Ecto neural progenitor cell (in vitro differentiated cells): ENCODE results near the gene ATOH8.

Experiments used
- DNase-seq: peaks from one replicate; pipeline ENCODE4 v3.0.0-alpha.2; 2018; ENCODE audit warnings: low spot score

Gene ATOH8

DNA sequence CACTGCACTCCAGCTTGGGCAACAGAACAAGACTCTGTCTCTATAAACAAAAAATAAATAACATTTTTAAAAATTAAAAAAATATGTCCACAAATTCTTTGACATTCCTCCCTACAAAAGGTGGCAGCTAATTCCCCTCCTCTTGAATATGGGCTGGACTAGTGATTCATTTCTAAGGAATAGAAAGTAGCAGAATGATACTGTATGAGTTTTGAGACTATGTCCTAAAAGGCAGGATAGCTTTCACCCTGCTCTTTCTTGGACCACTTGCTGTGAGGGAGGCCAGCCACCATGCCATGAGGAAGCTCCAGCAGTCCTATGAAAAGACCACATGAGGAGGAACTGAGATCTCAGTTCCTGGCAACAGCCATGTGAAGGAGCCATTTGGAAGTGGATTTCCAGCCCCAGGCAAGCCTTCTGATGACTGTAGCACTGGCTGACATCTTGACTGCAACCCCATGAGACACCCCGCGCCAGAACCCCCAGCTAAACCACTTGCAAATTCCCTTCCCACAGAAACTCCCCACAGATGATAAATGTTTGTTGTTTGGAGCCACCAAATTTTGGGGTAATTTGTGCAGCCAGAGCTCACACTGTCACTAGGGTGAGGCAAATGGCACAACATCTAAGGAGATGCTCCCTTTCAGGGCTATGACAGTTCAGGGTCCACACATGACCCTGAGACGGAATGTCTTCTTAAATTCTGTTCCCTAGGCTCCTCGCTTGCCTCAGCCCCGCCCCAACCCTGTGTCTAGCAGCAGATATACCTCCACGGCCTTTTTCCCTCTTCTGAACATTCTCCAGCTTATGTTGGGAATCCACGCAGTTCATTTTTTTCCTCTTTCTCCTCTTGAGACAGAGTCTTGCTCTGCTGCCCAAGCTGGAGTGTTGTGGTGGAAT is 17.1 kb upstream of the ATOH8 start:
- no peak for DNase-seq

DNA sequence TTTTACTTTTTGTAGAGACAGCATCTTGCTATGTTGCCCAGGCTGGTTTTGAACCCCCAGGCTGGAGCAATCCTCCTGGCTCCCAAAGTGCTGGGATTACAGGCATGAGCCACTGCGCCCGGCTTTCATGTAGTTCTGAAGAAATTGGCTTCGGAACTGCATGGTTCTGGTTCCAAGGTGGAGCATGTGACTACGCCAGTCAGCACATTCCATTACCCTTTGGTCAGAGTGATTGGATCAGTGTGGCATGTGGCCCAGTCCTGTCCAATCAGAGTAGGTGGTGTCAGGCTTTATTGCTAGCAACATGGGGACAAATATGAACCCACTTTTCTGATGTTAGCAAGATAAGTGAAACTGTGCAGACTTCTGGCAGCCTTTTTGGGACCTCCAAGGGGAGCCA is 16.3 kb upstream of the ATOH8 start:
- no peak for DNase-seq

DNA sequence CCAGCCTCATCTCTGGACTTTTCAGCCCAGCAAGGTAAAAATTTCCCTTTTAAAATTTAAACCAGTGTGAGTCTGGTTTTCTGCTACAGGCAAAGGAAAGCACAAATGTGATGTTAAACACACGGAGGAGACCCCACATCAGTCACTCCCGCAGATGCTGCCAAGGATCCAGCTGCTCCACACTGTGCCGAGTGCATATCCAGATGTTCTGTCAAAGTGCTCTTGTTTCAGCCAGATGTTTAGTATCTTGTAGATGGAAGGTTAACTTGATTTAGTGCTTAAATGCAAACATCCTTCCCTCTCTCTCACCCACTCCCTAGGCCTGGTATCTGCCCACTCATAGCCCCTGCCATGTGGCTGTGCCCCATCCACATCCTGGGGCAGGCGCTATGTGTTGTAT is 15.8 kb upstream of the ATOH8 start:
- no peak for DNase-seq

DNA sequence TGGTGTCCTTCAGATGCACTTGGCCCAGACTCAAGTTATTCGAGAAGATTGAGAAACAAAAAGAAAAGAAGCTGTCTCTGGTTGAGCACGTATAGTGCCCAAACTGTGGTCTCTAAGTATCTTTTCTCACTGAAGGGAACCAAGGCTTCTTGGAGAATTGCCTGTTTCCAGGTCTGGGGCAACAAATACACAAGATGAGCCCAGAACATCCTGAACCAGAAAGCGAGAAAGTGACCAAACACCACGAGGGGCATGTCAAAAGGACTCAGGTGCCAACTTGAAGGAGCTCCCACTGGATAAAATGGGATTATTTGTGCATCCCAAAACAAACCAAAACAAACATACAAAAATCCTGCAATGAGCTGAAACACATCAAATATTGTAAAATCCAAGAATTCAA is 13.6 kb upstream of the ATOH8 start:
- no peak for DNase-seq

DNA sequence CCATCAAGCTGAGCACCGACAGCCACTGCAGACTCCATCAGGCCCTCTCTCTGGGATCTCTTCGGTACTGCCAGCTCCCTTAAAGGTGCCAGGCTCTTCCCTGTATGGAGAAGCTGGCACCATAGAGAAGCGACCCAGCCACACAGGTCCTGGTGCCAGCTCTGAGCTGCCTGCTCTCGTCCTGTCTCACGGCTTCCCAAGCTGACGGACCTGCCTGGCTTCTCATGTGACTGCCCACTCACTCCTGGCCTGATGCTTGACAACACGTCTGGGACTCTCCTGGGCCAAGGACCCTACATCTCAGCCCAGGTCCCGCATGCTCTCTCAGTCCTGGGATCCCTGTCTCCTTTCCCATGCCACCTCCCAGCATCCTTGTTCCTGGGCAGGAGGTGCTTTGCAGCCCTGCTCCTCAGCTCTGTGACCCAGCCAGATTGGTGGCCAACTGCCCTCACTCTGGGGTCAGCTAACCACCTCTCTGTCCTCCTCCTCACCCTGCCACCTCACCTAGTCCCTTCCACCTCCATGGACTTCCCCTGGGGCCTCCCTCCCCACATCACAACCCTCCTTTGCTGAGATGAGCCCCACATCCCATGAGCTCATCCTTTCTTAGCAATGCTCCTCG is 12.5 kb upstream of the ATOH8 start:
- DNase-seq = no peak

DNA sequence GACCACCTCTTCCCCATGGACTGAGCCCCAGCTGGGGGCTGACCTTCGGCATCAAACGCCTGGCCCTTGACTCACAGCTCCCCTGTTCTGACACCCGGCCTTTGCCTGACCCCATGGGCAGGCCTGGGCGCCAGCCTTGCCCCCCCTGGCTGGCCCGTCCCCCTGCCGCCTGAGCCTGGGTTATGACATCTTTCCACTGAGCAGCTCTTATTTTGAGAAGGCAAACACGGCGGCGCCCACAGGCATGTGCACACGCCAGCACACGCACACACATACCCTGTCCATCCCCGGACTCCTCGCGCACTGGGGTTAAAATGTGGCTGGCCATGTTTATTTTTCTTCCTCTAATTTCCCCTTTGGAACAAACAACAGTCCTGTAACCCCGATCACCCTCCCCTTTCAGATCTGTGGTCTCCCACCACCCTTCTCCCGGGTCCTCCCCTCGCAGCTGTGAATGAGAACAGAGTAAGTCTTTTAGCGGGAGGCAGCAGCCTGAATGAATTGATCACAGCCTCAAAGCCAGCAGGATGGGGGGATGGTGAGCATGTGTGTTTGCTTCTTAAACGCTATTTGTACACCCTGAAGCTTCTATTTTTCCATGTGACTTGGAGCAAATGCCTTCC is 11.8 kb upstream of the ATOH8 start:
- DNase-seq = no peak

DNA sequence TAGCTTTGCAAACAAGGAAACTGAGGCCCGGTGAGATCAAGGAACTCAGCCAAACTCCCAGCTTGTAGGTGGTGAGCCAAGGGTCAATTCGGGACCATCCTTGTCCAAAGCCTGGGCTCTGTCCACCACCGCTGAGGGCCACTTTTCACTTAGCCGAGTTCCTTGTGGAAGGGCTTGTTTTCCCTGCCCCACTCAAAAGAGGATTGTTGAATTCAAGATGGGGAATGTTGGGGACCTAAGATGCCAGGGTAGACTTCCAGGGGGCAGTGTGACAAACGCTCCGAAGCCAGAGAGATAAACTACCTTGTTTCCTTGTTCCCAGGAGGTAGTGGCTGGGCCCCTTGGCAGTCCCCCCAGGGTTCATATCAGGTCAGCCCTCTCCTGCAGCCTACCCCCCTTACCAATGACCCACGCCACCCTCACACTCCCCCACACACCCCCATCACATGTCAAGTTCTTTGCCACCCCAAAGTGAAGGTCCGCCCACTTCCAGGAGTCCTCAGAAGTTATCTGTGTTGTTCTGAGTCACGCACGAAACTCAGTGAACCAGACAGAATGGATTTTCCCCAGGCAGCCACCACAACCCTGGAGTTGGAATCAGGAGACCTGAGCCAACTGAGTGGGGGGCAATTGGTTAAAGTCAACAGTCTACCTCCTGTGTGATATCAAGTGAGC is 10.3 kb upstream of the ATOH8 start:
- DNase-seq = no peak

DNA sequence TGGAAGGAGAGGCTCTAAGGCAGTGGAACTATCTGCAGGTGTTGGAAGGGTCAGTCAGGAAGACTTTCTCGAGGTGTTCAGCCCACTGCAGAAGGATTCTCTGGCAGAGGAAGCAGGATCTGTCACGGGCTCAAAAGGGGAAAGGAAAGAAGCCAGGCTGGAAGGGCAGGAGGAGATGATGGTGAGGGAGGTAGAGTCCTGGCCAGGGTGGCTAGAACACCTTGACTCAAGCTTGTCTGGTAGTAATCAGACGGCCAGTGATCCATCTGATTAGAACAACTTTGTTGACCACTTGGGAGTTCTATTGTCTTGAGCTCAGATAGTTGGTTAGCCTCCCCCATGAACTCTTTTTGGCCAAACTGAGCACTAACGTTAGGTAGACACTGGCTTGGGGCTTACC is 9.7 kb upstream of the ATOH8 start:
- DNase-seq = no peak

DNA sequence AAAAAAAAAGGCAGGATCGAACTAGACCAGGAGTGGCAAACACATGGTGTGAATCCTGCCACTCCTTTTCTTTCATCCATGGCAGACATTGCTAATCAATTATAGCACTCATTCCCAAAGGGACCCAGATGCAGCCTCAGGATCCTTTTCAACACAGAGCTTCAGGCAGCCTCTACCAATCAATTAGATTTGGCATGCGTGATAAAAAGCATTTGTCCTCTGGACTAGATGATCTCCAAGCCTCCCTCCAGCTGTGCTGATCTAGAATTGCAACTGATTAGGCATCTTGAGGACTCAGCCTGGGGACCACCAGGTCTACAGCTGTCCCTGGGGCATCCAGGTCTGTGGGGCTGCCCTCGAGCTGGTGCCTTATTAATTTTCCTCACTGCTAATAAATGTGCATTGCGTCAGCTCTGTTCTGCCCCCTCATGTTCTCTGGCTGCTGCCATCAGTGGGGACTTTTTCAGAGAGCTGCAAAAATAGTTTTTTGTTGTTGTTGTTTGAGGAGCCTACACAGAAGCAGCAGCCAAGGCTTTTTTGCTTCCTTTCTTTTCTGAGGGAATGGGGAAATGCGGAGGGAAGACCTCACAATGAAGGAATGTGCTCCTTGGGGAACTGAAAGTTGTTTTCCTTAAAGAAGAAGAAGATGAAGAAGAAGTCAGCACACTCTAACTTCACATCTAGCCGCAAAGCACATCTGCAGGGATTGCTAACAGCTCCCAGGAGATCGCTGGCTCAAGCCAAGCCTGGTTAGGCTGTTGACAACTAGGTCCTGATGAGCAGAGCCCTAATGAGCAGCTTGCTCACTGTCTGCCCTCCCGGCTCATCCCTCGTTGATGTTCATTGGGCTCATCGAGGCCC is 8.8 kb upstream of the ATOH8 start:
- no peak for DNase-seq

DNA sequence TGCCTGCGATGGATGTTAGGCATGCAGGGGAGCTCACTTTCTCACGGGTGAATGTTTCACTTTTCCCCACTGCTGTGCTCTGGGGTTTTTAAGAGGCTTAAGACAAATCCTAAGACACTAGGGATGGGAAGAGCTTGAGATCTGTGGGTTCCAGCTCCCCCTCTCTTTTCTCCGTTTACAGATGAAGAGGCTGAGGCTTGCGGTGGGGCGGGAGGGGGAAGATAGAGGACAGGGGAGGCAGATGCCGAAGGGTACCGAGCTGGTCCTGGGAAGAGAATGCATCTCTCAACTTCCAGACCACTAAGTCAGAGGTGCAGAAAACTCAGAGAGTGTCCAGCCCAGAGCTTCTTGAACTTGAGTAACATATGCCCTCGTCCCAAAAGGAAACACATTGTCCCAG is 8.2 kb upstream of the ATOH8 start:
- no peak for DNase-seq

DNA sequence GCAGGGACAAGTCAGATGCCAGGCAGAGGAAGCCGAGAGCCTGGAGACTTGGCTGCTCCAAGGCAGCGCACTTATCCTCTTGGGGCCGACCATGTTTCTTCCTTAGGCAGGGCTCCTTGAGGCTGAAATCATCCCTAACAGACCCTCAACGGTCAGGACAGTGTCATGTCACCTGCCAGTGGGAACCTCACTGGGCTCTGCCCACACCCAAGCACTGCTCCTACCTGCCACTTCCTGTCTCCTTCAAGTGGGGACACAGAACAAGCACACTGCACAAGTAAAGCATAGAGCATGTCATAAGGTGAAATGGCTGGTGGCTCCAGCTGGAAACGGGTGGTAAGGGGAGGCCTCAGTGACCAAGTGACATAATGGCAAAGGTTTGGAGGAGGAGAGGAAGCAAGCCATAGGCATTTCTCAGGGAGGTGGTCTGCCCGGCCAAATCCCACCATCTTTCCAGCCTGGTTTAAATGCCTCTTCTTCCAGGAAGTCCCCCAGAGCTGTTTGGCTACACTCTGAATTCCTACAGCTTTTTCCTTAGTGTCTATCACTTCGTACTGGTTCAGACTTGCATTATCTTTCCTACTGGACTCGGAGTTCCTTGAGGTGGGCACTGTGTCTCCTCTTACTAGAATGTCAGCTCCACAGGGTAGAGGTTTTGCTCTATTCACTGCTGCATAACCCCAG is 7.3 kb upstream of the ATOH8 start:
- DNase-seq = no peak

DNA sequence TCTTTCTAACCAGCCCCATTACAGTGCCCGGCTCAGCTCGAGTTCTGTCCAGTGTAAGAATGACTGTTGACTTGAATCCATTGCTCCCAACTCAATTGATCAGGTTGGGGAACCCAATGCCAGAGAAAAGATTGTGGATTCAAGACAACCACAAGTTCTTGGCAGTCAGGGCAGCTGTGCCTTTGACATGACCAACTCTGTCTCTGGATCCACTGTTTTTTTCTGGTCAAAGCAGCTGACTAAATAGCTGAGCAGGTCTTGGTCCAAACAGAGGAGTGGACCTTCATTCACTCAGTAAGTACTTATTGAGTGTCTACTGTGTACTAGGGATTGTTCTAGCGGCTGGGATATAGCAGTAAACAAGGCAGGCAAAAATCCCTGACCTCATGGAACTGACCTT is 6.3 kb upstream of the ATOH8 start:
- no peak for DNase-seq

DNA sequence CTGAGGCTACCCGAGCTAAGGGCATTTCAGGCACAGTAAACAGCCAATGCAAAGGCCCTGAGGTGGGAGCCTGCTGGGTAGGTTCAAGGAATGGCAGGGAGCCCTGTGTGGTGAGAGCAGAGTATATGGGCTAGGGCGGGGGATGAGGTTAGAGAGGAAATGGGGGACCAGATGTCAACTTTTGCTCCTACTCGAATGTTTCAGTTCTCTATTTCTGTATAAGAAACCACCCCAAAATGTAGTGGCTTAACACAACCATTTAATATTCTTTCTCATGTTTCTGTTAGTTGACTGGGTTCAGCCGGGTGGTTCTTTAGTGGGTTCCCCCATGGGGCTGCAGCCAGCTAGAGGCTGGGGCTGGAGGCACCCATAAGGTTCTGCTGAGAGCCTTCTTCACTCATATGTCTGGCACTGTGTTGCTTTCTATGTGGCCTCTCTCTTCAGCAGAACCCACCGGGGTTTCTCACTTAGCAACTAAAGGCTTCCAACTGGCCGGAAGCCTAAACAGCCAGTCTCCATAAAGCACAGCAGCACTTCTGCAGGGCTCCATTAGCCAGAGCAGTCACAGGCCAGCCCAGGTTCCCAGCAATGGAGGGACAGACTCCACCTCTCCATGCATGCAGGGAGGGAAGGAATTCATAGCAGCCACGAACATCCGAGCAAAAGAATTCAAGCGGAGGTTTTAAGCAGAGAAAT is 5.6 kb upstream of the ATOH8 start:
- no peak for DNase-seq

DNA sequence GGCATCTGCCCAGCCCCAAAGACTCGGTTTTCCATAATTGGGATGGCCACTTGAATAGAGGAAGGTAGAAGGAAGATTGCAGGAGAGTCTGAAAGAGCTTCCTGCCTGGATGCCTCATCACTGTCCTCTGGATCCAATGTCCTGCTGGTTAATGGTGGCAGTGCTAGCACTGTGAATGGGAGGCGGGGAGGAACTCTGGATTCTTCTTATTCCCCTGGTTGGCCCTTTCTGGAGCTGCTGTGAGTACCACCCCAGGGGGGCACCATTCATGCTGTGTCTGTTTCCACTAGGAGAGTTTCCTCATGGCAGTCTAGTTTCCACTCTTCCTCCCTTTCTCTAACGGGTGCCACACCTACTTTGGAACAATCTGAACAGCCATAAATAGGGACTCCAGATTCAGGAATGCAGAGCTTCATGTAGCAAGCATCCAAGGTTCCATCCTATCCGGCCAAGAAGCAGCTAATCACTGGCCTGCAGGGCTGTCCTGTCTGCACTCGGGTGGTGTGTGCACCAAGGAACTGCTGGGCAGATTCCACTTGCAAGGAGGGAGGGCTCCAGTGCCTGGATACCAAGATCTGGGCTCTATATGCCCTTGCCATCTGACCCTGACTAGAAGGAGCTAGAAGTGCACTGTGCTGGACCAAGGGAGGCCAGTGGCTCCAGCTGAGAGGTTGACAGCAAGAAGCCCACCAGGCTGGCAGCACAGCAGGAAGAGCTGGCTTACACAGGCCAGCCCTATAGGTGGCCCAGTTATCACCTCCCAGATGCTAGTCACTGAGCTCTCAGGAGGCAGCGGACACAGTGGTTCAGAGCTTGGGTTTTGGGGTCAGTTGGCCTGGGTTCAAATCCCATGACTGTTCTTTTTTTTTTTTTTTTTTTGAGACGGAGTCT is 4.6 kb upstream of the ATOH8 start:
- no peak for DNase-seq

DNA sequence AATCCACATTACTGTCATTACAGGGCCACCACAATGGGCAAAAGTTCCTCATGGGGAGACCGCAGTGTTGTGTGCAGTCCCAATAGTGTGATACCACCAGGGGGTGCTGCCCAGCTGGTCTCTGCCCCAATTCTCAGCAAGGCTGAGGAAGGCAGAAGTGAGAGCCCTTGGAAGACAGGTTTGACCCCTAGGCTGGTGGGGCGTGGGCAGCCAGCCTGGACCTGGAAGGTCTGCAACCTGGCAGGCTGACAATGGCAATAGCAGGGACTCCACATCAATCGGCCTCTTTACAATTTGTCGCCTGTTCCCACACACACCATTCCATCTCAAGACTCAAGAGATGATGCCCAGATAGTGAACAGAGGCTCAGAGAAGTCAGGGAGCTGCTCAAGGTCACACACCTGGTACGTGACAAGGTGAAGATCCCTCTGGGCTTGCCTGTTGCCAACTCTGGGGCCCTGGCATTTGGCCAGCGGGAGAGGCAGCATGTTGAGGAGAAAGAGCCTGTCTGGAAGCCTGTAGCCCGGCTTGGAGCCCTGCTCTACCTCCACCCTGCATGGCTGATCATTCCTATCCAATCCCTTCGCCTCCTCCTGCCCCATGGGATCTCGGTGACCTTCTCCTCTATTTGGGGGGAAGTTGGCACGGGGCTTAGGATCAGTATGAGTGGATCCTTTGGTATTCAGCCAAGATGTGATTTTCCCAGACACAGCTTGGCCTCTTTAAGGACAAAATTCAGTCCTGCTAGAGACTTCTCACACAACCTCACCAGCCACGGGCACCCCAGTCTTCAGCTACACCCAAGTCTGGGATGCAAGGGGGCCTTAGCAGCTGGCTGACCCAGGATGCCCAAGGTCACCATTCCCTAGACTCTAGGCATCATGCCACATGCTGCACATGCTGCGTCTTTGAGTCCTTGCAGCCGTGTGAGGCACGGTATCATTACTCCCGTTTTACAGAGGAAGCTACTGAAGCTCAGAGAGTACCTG is 2.9 kb upstream of the ATOH8 start:
- DNase-seq = peak; percentile 80

DNA sequence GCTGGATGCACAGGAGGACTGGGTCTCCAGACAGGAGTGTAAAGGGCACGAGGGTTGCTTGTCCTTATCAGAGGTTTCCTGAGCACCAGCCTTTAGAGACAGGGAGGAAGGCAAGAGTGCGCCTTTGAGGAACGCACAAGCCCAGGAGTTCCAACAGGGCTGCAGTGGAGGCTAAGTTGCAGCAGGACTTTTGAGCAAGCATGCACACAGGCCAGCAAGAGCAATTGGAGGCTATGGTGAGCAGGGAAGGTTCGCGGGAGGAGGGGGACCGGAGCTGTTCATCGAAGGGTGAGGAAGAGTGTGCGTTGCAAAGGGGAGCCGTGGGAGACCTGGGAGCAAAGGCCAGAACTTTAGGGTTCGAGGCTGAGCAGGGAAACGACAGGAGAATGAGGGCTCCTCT is 2.2 kb upstream of the ATOH8 start:
- DNase-seq = no peak

DNA sequence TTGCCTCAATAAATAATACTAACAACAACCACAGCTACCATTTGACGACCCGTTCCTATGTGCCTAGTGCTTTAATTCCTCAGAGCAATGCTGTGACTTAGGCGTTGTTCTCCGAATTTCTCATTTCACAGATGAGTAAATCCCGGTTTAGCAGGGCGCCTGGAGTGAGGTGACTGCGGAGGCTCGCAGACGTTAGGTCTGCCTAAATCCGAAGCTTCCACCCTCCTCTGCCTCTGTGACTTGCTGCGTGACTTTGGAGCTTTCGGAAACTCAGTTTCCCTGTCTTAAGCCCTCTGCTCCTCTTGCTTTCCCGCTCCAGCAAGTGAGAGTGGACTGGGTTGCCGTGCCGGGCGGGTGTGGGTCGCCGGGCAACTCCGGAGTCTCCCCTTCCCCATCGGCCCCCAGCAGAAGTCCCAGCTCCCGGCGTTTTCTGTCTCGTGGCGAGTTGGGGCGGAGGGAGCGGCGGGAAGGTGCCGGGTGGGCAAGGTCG is 711 bp upstream of the ATOH8 start:
- DNase-seq = no peak
